GM18502 (cell line): ENCODE data around the gene RFX4.

Experiments
- ATAC-seq: cut with Tn5 transposase; IDR thresholded peaks from one replicate; pipeline ENCODE4 v1.9.1; 2021; ENCODE audit warnings: mild to moderate bottlenecking; ENCODE audit not compliant: unreplicated experiment, poor library complexity

Gene RFX4

DNA sequence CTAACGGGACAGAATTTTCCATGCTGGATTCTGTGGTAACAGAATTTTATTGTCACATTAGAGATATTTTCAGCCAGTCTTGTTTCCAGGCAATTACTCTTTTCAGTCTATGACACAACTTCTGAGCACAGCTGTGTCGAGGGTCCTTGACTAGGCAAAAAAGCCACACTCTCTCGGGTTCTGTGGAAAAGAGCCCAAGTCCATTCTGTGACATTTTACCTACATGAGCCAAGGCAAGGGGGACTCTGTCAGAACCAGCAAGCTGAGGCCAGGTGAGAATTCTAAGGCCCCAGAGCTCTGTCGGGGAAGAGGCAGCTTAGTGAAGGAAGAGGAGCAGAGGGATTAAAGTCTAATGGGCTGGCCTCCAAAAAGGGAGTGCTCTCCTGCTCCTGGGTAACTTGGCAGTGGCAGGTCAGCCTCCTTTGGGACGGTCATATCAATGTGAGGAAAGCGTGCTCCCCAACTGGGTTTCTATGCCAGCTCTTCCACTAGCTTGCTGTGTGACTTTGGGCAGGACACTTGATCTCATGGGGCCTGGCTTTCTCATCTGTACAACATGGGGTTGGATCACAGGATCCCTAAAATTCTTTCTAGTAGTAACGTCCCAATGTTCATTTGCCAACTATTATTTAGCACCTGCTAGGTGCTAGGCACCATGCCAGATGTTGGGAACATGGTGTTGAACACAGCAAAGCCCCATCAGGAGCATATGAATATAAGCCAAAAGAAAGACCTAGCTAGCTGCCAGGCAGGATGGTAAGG lies 175.7 kb downstream of the RFX4 start:
- no peak for ATAC-seq

DNA sequence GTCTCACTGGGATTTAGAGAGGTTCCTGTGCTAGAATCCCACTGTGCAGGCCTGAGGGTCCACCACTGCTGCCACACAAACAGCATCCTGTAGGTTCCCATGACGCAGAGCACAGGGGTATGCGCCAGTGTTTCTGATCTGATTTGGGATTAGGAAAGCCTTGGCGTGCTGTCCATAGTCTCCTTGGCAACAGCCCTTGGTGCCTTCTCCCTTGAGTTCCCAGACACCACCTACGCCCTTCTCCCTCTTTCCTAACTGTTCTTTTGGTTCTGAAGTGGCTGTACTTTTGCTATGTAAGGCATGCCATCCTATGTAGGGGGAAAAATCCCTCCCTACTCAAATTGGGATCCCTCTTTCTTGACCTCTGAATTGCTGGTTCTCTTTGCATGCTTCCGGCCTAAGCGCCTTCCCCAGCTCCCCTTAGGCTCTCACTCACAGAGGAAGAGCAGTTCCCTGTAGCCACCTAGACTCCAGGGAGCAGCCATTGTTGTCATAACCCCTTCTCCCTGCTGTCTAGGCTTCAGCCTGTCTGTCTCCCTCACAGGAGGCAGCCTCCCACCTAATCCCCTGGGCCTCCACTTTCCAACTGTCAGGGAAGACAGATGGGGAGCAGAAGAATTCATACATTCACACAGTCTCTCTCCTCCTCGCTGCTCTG lies 176.9 kb downstream of the RFX4 start:
- peak; percentile 37 for ATAC-seq

DNA sequence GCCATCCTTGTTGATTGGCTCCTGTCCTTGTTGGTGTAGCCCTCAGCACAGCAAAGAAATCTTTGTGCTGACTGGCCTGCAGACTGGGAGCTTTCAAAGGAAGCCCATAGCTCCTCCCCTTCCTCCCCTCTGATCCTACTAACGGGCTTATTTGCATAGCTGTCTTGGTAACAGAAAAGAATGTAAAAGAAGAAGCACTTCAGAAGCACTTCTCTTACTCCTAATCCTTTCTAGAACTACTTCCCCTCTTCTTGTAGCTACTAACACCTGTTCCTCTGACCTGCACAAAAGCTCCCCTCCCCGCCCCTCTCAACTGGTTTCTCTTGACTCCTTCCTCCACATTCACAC lies 177.4 kb downstream of the RFX4 start:
- ATAC-seq, result peak; percentile 98

DNA sequence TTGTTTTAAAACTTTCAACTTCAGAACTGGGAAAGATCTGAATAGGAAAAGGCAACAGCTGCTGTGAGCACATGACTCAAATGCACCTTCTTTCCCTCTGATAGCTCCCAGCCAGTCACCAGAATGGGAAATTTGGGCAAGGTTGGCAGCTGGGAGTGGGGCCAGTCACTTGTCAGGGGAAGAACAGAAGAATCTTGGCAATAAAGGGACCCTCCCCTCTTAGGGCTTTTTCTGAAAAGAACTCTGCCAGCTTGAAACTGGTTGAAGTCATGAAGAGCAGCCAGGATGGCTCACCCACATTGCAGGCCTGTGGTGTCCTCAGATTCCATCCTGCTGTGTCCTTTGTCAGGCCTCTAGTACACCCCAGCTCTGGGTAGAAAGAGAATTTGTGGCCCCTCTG lies 181.4 kb downstream of the RFX4 start:
- no peak for ATAC-seq

DNA sequence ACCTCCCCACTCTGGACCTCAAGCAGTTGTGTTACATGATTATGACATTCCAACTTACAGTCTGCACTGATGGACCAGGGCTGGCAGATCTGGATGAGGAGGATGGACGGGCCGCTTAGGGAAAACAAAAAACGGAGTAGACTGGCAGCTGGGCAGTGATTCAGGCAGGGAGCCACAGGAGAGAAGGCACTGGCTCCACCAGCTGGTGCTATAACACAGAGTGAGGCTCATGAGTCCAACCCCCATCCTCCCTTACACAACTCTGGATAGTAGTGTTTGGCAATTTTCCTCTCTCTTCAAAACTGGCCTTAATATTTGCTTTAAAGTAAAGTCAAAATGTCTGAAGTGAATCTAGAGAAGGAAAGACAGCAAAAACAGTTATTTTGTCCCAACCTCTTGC lies 181.9 kb downstream of the RFX4 start:
- ATAC-seq, result no peak

DNA sequence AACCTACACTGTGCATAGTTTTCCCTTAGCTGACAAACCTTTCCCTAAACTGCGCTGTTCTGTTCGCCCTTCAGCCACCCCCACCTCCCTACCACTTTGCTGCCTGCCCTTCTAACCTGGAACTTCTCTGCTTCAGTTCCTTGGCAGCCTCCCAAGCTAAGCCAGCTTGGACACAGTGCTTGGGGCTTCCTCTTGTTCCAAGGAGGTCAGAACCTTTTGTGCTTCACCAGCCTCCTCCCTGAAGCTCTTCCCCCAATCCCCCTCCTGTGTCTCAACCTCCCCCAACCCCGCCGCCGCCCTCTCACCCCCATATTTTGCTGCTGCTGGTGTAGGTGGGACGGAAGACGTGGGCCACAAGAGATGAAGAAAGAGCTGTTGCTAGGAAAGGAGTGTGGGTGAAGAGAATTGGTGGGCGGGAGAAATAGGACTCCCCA lies 183.6 kb downstream of the RFX4 start:
- ATAC-seq, result no peak

DNA sequence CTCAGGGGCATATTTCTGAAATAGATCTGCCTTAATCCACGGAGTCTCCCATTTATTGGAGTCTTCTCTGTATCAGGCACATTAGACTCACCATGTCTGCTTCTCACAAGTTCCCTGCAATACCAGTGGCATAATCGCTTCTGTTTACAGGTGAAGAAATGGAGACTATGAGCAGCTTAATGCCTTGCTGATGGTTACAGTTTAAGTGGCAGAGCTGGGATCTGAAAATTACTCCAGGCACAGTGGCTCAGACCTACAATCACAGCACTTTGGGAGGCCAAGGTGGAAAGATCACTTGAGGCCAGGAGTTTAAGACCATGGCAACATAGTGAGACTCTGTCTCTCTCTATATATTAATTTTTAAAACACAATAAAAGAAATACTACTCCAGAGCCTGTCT lies 184.4 kb downstream of the RFX4 start:
- no peak for ATAC-seq

DNA sequence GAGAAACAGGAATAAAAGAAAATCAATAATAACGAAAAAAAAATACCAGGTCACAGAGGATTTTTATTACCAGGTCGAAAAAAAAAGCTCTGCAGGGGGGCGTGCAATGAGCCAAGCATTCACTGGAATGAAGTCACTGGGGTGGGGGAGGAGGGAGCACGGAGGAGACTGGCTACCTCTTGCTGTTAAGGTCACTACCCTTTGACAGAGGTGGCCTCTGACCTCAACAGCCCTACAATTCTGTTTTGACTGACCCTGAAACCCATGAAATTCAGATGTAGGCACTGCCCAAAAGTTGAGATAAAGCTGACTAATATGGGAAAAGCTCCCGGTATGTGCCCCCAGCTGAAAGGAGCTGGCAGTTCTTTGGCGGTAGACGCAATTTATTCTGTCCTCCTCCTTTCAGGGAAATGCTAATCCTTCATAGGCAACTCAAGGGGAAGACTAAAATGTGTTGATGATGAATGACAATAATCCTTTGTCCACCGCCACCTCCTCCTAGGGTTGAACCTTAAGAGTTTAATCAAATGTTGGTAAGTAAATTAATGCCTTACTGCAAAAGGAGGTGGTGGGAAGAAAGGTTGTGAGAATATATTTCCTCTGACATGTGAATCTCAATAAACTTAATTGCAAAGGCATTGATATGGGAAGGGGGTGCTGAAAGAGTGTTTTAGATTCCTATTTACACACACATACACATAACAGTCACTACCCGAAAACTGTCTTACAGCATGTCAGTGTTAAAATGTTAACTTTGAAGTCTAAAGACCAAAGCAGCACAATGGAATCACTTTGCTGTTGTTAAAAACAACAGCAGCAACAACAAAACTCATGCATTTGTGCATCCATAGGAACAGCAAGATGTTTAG lies 185.4 kb downstream of the RFX4 start:
- no peak for ATAC-seq

DNA sequence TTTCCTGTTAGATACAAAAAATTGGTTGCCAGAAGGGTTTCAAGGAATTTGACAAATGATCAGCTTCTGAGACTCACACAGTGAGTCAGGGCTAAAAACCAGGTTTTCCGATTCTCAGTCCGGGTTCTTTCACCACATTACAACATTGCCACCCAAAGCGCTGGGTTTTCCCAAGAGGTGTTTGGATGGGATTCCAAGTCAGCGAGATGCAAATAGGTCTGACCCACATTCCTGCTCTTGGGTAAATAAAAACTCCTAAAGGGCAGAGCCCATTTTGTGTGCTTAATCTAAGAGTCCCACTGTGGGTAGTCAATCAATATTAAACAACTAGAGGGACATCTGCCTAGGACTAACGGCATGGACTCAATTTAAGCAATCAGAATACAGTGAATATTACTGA lies 186.3 kb downstream of the RFX4 start:
- ATAC-seq, result no peak

DNA sequence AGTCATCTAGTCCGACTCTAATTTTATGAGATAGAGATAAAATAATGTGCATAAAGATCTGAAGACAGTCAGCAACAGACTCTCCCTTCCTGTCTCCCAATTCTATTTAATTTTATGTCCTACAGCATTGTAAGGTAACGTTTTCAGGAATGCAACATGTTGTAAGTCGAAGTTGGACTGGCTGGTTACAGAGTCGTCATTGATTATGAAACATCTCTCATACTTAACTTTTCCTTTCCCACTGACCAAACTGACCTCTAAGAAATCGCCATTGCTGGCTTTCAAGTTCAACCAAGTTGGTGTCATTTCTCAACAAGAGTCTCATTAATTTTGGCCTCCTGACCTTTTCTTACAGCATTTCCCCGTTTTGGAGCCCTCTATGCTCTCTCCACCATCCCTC lies 186.7 kb downstream of the RFX4 start:
- ATAC-seq, result no peak

DNA sequence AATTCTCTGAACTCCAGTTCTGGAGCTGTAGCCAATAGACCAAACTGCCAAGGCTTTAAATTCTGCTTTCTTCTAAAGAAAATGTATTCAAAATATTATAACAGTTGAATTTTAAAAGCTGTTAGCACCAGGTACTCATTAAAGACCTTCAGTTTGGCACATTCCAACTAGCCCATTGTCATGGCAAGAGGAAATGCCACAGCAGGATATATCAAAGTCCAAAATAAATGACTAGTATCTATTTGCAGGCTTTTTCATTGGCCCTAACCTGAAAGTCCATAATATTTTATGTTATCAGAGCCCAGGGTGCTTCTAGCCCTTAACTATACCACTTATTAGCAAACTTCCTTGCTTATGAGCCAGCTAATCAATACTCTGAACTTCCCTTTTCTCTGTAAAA lies 188.6 kb downstream of the RFX4 start:
- no peak for ATAC-seq

DNA sequence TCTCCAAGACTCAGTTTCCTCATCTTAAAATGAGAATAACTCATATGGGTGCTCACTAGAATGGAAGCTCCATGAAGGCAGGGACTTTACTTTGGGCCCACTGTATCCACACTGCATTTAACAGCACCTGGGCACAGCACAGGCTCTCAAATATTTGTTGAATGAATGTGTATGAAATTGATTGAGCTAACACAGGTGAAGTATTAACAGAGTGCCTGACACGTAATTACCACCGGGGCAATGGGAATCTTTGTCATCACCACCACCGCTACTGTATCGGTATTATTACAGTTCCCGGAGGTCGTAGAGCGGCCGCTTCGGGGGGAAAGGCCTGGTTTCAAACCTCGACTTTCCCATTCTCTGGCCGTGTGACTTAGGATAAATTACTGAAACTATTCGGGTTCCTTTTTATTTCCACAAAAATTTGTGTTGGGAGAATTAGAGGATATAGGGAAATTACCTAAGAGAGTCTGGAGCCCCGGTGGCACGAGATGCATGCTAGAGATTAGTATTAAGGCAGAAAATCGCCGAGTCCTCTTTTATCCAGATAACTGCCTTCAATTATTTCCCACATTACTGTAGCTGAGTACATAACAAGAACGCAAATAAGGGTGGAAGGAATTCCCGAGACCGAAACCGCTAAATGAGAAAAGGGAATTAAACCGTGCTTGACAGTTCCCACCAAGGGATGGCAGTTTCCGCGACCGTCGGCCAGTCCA lies 190.6 kb downstream of the RFX4 start:
- ATAC-seq, result peak; percentile 5

DNA sequence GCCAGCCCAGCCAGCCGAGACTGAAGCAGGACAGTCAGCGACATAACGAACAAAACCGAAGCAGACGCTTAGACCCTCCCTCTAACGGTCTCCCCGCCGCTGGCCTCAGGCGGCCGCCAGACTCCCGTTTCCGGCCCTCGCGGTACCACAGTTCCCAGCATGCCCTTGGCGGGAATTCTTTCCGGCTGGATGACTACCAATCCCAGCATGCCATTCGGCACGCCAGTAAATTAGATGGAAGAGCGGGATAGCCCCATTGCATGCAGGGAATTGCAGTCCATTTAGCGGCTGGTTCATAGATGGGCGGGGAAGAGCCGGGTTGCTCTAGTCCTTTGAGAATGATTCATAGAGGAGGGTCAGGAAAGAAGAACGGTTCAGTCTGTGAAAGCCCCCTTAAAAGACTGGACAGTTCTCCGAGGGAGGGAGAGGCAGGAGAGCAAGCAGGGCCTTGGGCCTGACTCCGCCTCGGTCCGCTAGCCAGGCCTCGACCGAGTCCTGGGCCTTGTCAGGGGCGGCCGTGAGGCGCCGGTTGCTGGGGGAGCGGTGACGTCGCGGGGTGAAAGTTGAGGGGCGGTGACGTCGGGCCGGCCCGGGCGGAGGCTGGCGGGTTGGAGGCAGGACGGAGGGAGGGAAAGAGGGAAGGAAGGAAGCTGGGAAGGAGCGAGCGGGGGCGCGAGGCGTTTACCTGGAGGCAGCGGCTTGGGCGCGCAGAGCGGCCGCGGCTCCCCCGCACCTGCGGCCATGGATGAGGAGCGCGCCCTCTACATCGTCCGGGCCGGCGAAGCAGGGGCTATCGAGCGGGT lies 191.4 kb downstream of the RFX4 start, which contains the start of gene RIC8B:
Gene RIC8B (plus strand): TSS at position 678 of the 803 bp plus-strand sequence. CDS start 64 bp downstream, at position 742.
- ATAC-seq, result peak; percentile 88

DNA sequence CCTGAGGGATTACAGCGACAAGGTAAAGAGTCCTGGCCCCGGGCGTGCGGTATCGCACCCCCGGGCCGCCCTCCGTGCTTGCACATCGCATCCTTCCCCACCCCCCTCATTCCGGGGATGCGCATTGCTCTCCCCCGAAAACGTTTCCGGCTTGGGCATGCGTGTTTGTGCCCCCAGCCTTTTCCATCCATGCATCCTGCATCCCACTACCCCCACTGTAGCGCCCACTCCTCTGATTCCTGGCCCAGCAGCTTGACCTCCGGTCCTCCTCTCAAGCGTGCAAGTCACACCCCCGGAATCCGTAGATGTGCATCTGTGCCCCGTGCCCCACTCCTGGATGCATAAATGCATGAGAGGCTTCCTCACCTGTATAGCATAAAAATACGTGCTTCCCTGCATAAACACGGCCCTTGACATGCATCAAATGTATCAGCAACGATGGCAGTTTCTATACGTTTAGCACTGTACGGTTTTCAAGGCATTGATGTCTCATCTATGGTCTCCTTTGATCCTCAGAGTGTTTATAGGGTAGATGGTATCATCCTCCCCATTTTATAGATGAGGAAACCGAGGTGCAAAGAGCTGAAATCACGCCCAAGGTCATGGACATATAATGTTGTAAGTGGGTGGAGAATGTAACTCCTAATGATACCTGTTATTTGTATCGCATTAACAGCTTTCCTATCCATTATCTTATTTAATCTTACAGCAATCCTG lies 192.2 kb downstream of the RFX4 start:
- ATAC-seq, result peak; percentile 4

DNA sequence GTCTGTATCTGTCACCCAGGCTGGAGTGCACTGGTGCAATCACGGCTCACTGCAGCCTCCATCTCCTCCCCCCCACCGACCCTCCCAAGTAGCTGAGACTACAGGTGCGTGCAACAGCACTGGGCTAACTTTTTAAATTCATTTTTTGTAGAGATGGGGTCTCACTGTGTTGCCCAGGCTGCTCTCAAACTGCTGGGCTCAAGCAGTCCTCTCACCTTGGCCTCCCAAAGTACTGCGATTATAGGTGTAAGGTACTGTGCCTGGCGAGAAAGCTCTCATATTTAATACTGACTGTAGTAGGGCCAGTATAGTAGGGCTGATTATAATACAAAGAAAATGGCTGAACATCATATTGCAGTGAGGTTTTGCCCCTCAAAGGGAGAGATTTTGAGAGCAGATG lies 194.1 kb downstream of the RFX4 start:
- no peak for ATAC-seq

DNA sequence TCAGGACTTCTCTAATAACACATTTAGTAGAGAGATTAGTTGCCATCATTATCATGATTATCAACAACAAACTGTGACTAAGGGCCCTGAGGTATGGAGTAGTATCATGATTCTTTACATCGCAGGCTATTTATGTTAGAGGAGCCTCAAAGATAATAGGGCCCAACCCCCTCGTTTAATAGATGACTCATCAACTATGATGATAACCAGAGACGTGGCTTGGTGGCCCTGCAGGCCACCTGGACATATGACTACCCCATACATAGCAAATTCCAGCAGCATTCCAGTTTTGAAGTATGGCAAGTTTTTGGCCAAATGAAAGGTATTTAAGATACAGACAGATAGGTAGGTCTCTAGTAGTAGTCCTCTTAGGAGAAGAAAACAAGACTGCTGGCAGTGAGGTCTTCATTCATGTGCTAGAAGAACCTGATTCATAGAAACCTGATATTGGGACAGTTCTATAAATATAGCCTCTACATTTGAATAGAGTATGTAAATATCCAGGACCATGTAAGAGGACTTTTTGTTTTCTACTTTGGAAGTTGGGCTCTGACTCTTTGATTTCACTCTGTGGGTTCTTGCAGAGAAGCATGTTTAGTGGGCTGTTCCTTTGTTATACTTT lies 197.3 kb downstream of the RFX4 start:
- ATAC-seq, result no peak

DNA sequence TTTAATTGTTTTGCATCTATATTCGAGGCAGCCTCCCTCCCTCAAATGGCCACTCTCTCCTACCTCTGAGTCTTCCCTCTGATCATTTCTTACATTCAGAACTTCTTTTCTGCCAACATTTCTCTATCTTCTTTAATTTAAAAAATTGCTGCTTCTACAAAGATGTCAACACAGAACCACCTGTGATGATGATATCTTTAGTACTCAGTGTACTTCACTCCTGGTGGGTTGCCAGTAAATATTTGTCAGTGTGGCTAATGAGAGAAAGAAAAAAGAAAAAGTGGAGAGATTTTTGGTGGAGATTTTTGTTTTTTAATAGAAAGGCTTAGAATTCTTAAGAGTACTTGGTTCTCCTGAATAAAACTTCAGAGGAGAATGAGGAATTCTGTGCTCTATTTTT lies 199.8 kb downstream of the RFX4 start:
- no peak for ATAC-seq

DNA sequence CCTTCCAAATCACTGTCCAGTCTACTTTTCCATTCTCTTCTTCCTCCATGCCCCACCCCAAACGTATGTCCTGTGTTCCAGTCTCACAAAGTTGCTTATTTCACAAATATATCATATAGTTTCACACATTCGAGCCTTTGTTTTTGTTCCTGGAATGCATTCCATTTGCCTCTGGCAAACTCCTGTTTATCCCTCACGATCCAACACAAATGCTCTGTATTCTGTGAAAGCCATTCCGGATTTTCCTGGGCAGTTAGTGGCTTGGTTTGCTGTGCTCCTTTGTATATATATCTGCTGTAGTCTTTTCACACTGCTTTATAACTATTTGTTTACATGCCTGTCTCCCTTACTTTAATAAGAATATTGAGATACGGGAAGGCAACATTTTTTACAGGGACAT lies 200.7 kb downstream of the RFX4 start:
- ATAC-seq, result no peak

DNA sequence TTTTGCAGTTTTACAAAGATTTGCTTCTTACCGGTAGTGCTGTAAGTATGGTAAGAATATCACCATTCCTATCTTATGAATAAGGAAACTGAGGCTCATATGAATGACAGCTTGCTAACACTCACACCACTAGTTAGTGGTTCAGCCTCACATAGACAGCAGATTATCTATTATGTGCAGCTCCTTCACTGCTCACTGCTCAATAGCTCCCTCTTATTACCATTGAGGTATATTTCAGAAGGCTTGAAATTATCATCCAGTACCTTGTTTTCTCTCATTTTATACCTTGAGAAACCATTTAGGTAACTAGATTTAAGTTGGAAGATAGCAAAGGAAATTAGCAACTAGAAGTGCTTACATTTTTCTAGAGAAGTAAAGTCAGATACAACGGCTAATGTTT lies 207.2 kb downstream of the RFX4 start:
- ATAC-seq, result no peak
